CD4-positive, alpha-beta T cell (primary cell): ENCODE data around the gene SKIC8. TPM values are rescaled to one million over a fixed set of nuclear protein-coding genes. Genes with fewer than 3 reads are reported as not detected.

Experiments used
- ATAC-seq: fragments of 200-7000 bp; cut with Tn5 transposase; one replicate; pipeline ENCODE4 v1.10.0; 2022; ENCODE audit warnings: mild to moderate bottlenecking; ENCODE audit not compliant: poor library complexity
- CTCF ChIA-PET: fragments of 350-600 bp; sonication (Branson Sonifier 250); formaldehyde crosslinking; loops from one replicate; lab custom pipeline; 2021; ENCODE audit warnings: antibody characterized with exemption, inconsistent platforms; lab: Charles Lee
- POLR2A ChIA-PET: fragments of 350-600 bp; sonication (Branson Sonifier 250); formaldehyde crosslinking; loops from one replicate; lab custom pipeline; 2021; ENCODE audit warnings: antibody characterized with exemption, inconsistent platforms; lab: Charles Lee
- DNase-seq, 14 experiments: peaks; one replicate each; pipeline ENCODE4 v3.0.0-alpha.2; 2013 to 2020; ENCODE audit warnings: mixed read lengths in 2 of 14
- H3K27ac ChIP-seq, 2 donors: one replicate each; pipeline versions ENCODE4 v1.5.1 to v1.7.0; 2013; ENCODE audit warnings: low read length in 2 of 2, low read depth in 1 of 2, mild to moderate bottlenecking in 1 of 2
- H3K27me3 ChIP-seq, 2 experiments: 1 replicate in 1 of 2; 2 replicates in 1 of 2; pipeline versions ENCODE4 v1.6.1 to v1.7.0; 2013; ENCODE audit warnings: low read length in 2 of 2, control low read depth in 1 of 2, mild to moderate bottlenecking in 1 of 2, moderate library complexity in 1 of 2; ENCODE audit not compliant: insufficient read depth in 2 of 2, control insufficient read depth in 1 of 2
- H3K36me3 ChIP-seq: one replicate; pipeline ENCODE4 v1.6.1; 2013; ENCODE audit warnings: low read length, control low read depth; ENCODE audit not compliant: insufficient read depth
- H3K4me1 ChIP-seq: one replicate; pipeline ENCODE4 v1.6.1; 2013; ENCODE audit warnings: low read length, control low read depth; ENCODE audit not compliant: insufficient read depth
- H3K4me3 ChIP-seq: one replicate; pipeline ENCODE4 v1.5.1; 2013; ENCODE audit warnings: mild to moderate bottlenecking, low read length, moderate library complexity
- H3K9me3 ChIP-seq, 2 experiments: 1 replicate in 1 of 2; 2 replicates in 1 of 2; pipeline versions ENCODE4 v1.6.1 to v1.7.0; 2013; ENCODE audit warnings: low read length in 2 of 2, mild to moderate bottlenecking in 2 of 2, control low read depth in 1 of 2, moderate library complexity in 1 of 2; ENCODE audit not compliant: control insufficient read depth in 1 of 2, insufficient read depth in 1 of 2
- H3K27ac Mint-ChIP-seq: one replicate; pipeline ENCODE4 v1.8.0; 2020; ENCODE audit warnings: mixed read lengths
- H3K27me3 Mint-ChIP-seq: one replicate; pipeline ENCODE4 v1.8.0; 2021; ENCODE audit warnings: mixed read lengths
- H3K36me3 Mint-ChIP-seq: one replicate; pipeline ENCODE4 v1.8.0; 2021; ENCODE audit warnings: low read depth, mixed read lengths
- H3K4me1 Mint-ChIP-seq: one replicate; pipeline ENCODE4 v1.8.0; 2021; ENCODE audit warnings: low read depth, mixed read lengths
- H3K4me3 Mint-ChIP-seq: one replicate; pipeline ENCODE4 v1.8.0; 2020; ENCODE audit warnings: mild to moderate bottlenecking, mixed read lengths
- H3K9me3 Mint-ChIP-seq: one replicate; pipeline ENCODE4 v1.8.0; 2020; ENCODE audit warnings: mixed read lengths
- intact Hi-C, 2 experiments: fragments of 100-400 bp; cut with DNase I in 1 of 2; cut with micrococcal nuclease in 1 of 2; formaldehyde crosslinking; loops; one replicate each; pipeline versions ENCODE4 v1.15.1 to v1.9.0; 2023 to 2025; cut with DNase I, micrococcal nuclease
- total RNA-seq, 174 experiments: library from RNA in 2 of 174; stranded (reverse) in 2 of 174; gene quantifications; one replicate each; pipeline ENCODE4 v1.2.3 and lab custom pipeline; 2021 to 2026
- TF ChIP-seq, protein P1 (sequence below): fragments of 200-600 bp; IDR thresholded peaks from one replicate; pipeline ENCODE4 v1.8.0; 2022; ENCODE audit warnings: antibody characterized with exemption, mild to moderate bottlenecking

The SKIC8 gene
- total RNA-seq, 2 experiments from 2014 or later, result 13.3 to 16.7 TPM

DNA sequence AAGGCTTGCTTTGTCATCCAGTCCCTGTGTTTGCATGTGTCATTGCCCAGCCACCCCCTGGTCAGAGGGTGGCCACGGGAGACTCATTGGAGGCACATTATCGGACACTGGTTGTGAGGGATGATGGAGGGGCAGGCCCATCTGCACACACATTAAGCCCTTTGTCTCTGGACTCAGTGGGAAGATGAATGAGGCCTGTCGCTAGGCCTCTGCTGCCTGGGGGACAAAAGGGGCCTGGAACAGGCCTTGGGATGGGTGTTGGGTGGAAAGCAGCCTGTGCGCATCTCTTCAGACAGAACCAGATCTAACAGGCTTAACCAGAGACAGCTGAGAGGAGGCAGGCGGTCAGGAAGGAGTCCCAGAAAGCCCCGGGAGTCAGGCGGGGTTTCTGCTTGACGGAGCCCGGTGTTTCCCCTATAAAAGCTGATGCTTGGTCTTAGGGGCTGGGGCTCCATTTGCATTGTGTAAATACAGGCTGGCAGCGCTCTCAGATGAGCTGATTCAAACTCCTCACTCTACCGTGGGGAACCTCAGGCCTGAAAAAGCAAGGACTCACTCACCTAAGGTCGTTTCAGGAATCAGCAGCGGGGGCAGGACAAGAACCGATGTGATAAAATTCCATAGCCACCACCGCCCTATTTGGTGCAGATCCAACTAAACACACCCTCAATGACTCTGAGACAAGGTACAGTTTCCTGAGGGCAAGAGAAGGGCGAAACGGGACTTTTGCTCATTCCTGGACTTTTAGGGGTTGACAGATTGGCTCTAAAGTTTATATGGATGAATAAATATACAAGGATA, 17.1 kb upstream of the SKIC8 start:
- intact Hi-C loops, result no loop called here
- no peak for DNase-seq
- H3K4me1 ChIP-seq, result no peaks in the 10 kb centered on the region
- no peaks in the 10 kb centered on the region for H3K36me3 Mint-ChIP-seq
- H3K36me3 ChIP-seq, result no peaks in the 10 kb centered on the region
- TF ChIP-seq, protein P1, sequence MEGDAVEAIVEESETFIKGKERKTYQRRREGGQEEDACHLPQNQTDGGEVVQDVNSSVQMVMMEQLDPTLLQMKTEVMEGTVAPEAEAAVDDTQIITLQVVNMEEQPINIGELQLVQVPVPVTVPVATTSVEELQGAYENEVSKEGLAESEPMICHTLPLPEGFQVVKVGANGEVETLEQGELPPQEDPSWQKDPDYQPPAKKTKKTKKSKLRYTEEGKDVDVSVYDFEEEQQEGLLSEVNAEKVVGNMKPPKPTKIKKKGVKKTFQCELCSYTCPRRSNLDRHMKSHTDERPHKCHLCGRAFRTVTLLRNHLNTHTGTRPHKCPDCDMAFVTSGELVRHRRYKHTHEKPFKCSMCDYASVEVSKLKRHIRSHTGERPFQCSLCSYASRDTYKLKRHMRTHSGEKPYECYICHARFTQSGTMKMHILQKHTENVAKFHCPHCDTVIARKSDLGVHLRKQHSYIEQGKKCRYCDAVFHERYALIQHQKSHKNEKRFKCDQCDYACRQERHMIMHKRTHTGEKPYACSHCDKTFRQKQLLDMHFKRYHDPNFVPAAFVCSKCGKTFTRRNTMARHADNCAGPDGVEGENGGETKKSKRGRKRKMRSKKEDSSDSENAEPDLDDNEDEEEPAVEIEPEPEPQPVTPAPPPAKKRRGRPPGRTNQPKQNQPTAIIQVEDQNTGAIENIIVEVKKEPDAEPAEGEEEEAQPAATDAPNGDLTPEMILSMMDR, result no peak
- no peaks in the 10 kb centered on the region for H3K27me3 ChIP-seq
- CTCF ChIA-PET, result no interaction called here
- H3K27ac ChIP-seq, result no peak overlapping the region
- no peaks in the 10 kb centered on the region for H3K4me1 Mint-ChIP-seq
- ATAC-seq, result no peak
- POLR2A ChIA-PET, result no interaction called here
- no peak overlapping the region for H3K27ac Mint-ChIP-seq
- H3K4me3 ChIP-seq, result no peak overlapping the region
- H3K27me3 Mint-ChIP-seq, result no peaks in the 10 kb centered on the region
- H3K9me3 ChIP-seq, result no peaks in the 10 kb centered on the region
- H3K4me3 Mint-ChIP-seq, result no peak overlapping the region
- no peaks in the 10 kb centered on the region for H3K9me3 Mint-ChIP-seq

DNA sequence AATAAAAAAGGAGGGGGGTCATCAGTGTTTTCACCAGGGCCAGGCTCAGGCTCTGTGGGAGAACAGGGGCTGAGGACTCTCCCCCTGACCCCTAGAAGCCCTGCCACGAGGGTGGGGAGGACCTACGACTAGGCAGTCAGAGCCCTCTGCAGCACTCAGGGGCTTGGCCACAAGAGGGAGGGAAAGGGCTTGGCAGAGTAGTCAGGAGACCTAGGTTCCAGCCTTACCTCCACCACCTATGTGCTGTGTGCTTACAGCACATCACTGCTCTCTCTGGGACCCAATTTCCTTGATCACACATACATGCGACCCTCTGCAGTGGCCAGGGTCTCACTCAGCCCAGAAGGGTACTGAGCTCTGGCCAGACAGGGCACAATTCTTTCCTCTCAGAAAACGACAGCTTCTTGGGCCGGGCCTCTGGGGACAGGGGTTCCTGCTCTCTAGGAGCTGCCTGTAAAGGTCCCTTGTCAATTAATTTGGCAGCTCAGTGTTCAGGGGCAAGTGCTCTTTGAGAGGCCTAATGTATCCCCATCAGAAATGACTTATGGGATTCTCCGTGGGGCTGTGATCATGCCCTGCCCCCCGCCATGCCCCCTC, 16.4 kb upstream of the SKIC8 start:
- H3K27me3 Mint-ChIP-seq, result peaks cover 3% of the 10 kb centered on the region
- Histone ChIP-seq H3K36me3 (no peaks in the 10 kb centered on the region), H3K27me3 (no peaks in the 10 kb centered on the region), H3K4me1 (no peaks in the 10 kb centered on the region), H3K27ac (no peak overlapping the region), H3K4me3 (no peak overlapping the region), H3K9me3 (no peaks in the 10 kb centered on the region)
- H3K4me1 Mint-ChIP-seq, result no peaks in the 10 kb centered on the region
- H3K4me3 Mint-ChIP-seq, result no peak overlapping the region
- ChIA-PET CTCF (no interaction called here), POLR2A (no interaction called here)
- no peaks in the 10 kb centered on the region for H3K9me3 Mint-ChIP-seq
- DNase-seq, result no peak
- no peak overlapping the region for H3K27ac Mint-ChIP-seq
- TF ChIP-seq, protein P1, result no peak
- intact Hi-C loops, result no loop called here
- no peaks in the 10 kb centered on the region for H3K36me3 Mint-ChIP-seq
- ATAC-seq, result no peak

DNA sequence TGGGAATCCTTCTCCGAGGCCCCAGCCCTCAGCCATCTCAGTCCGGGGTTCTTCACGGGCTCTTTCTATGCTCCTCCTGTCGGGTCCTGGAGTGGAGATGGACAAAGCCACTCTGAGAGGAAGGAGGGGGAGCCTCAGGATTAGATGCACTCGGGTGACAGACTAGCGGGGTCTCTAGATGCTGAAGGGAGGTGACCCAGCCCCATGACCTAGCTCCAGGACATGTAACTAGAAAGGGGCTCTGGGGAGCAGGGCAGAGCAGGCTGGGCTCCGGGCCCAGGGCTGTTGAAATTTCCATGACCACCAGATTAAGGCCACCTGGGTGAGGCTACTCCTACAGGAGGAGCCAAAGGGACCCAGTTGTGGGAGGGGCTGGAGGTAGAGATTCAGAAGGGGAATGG, 14.8 kb upstream of the SKIC8 start:
- no peak overlapping the region for H3K4me3 Mint-ChIP-seq
- H3K4me3 ChIP-seq, result no peak overlapping the region
- POLR2A ChIA-PET, result no interaction called here
- no peak for DNase-seq
- H3K4me1 ChIP-seq, result no peaks in the 10 kb centered on the region
- H3K27me3 Mint-ChIP-seq, result peaks cover 4% of the 10 kb centered on the region
- H3K9me3 ChIP-seq, result no peaks in the 10 kb centered on the region
- no peaks in the 10 kb centered on the region for H3K4me1 Mint-ChIP-seq
- H3K36me3 Mint-ChIP-seq, result no peaks in the 10 kb centered on the region
- intact Hi-C loops, result no loop called here
- no peak overlapping the region for H3K27ac Mint-ChIP-seq
- H3K27me3 ChIP-seq, result no peaks in the 10 kb centered on the region
- no peak overlapping the region for H3K27ac ChIP-seq
- no peaks in the 10 kb centered on the region for H3K36me3 ChIP-seq
- H3K9me3 Mint-ChIP-seq, result no peaks in the 10 kb centered on the region
- CTCF ChIA-PET, result no interaction called here
- no peak for ATAC-seq
- TF ChIP-seq, protein P1, result no peak
